HCT116 (cell line): ENCODE results near the gene ADAM10. TPM values are rescaled to one million over a fixed set of nuclear protein-coding genes. Genes with fewer than 3 reads are reported as not detected.

Experiments
- ATAC-seq: fragments of 200-7000 bp; cut with Tn5 transposase; 2 replicates; pipeline ENCODE4 v1.9.1; 2020; ENCODE audit warnings: mild to moderate bottlenecking, moderate library complexity
- BruUV-seq: library from RNA; stranded (reverse); fragments of 400-500 nt; replicated peaks from 2 replicates; lab custom pipeline; 2021; lab: Mats Ljungman, UMichigan
- CTCF ChIA-PET: fragments of 300-600 bp; sonication (Branson Sonifier 250); formaldehyde crosslinking; loops from one replicate; lab custom pipeline; 2021; ENCODE audit warnings: antibody characterized with exemption; lab: Charles Lee
- POLR2A ChIA-PET: fragments of 300-600, 350-600 bp; sonication (Branson Sonifier 250); formaldehyde crosslinking; loops from one replicate; lab custom pipeline; 2021; ENCODE audit warnings: antibody characterized with exemption; lab: Charles Lee
- RAD21 ChIA-PET, 2 experiments: fragments of 300-600 bp; sonication (Branson Sonifier 250); formaldehyde crosslinking; loops; one replicate each; lab custom pipeline; 2023; ENCODE audit warnings: low total read pairs in 2 of 2; ENCODE audit not compliant: uncharacterized antibody in 2 of 2, unreplicated experiment in 2 of 2, low non-redundant PET in 1 of 2; lab: Charles Lee
- DNase-seq: peaks from one replicate; pipeline ENCODE4 v3.0.0-alpha.2; 2010; ENCODE audit warnings: low read depth, low spot score
- H2AFZ ChIP-seq: fragments of 200-600 bp; shearing (Covaris generic), sonication (generic); 2 replicates; pipeline ENCODE4 v1.6.1; 2017; ENCODE audit warnings: low read depth, mixed run types, mixed read lengths, antibody characterized with exemption, low read length; ENCODE audit not compliant: poor library complexity, severe bottlenecking
- H3K27ac ChIP-seq: 2 replicates; pipeline ENCODE4 v1.5.1; 2012; ENCODE audit warnings: low read depth, low read length
- H3K27me3 ChIP-seq: fragments of 200-600 bp; sonication (generic); 2 replicates; pipeline ENCODE4 v1.6.1; 2016; ENCODE audit warnings: mixed run types, low read length, mixed read lengths; ENCODE audit not compliant: insufficient read depth
- H3K36me3 ChIP-seq, 2 experiments: fragments of 200-500 bp in 1 of 2; fragments of 200-600 bp in 1 of 2; sonication (Bioruptor generic) in 1 of 2; sonication (generic) in 1 of 2; 2 replicates each; pipeline versions ENCODE4 v1.5.1 to v1.6.1; 2014 to 2016; ENCODE audit warnings: low read length in 2 of 2, inconsistent platforms in 1 of 2, mixed read lengths in 1 of 2, mixed run types in 1 of 2; ENCODE audit not compliant: insufficient read depth in 2 of 2, control insufficient read depth in 1 of 2
- H3K4me1 ChIP-seq, 2 experiments: fragments of 200-600 bp in 1 of 2; sonication (generic) in 1 of 2; 2 replicates each; pipeline versions ENCODE4 v1.5.1 to v1.6.1; 2012 to 2017; ENCODE audit warnings: low read length in 2 of 2, inconsistent platforms in 1 of 2, mild to moderate bottlenecking in 1 of 2, mixed read lengths in 1 of 2, mixed run types in 1 of 2, moderate library complexity in 1 of 2; ENCODE audit not compliant: insufficient read depth in 2 of 2, control insufficient read depth in 1 of 2
- H3K4me2 ChIP-seq: fragments of 200-600 bp; sonication (generic); 2 replicates; pipeline ENCODE4 v1.6.1; 2017; ENCODE audit warnings: mixed run types, low read length, mixed read lengths
- H3K4me3 ChIP-seq, 2 experiments: fragments of 200-600 bp in 1 of 2; sonication (generic) in 1 of 2; replicated peaks in 1 of 2; 2 replicates each; pipeline ENCODE4 v1.5.1; 2011 to 2016; ENCODE audit warnings: low read length in 2 of 2, control low read depth in 1 of 2, low read depth in 1 of 2, mild to moderate bottlenecking in 1 of 2, mixed read lengths in 1 of 2, mixed run types in 1 of 2
- H3K79me2 ChIP-seq: fragments of 200-600 bp; sonication (generic); 2 replicates; pipeline ENCODE4 v1.6.1; 2017; ENCODE audit warnings: mild to moderate bottlenecking, mixed run types, low read length, moderate library complexity, mixed read lengths; ENCODE audit not compliant: insufficient read depth
- H3K9ac ChIP-seq: fragments of 200-600 bp; sonication (generic); 2 replicates; pipeline ENCODE4 v1.6.1; 2016; ENCODE audit warnings: low read length, mixed read lengths
- H3K9me2 ChIP-seq: fragments of 200-600 bp; sonication (generic), shearing (Covaris generic); 2 replicates; pipeline ENCODE4 v1.6.1; 2017; ENCODE audit warnings: mixed run types, mild to moderate bottlenecking, moderate library complexity; ENCODE audit not compliant: insufficient read depth
- H3K9me3 ChIP-seq, 2 experiments: fragments of 200-500 bp in 1 of 2; fragments of 200-600 bp in 1 of 2; sonication (Bioruptor generic) in 1 of 2; sonication (generic) in 1 of 2; 2 replicates each; pipeline ENCODE4 v1.6.1; 2014 to 2017; ENCODE audit warnings: low read length in 2 of 2, mixed read lengths in 2 of 2, inconsistent platforms in 1 of 2, low read depth in 1 of 2, mild to moderate bottlenecking in 1 of 2, mixed run types in 1 of 2, moderate library complexity in 1 of 2; ENCODE audit not compliant: control insufficient read depth in 1 of 2, insufficient read depth in 1 of 2
- H4K20me1 ChIP-seq: fragments of 200-600 bp; sonication (generic), shearing (Covaris generic); 2 replicates; pipeline ENCODE4 v1.6.1; 2017; ENCODE audit warnings: mixed run types, mild to moderate bottlenecking, moderate library complexity; ENCODE audit not compliant: insufficient read depth
- CBX3 ChIP-seq: IDR thresholded peaks from 2 replicates; pipeline ENCODE4 v1.6.1; 2012; ENCODE audit warnings: low read depth
- JUND ChIP-seq: IDR thresholded peaks from 2 replicates; pipeline ENCODE4 v1.6.1; 2012
- POLR2A ChIP-seq: IDR thresholded peaks from 2 replicates; pipeline ENCODE4 v1.7.0; 2011; ENCODE audit warnings: borderline replicate concordance; ENCODE audit not compliant: insufficient read depth, insufficient read length; ENCODE audit errors: extremely low read depth
- POLR2AphosphoS5 ChIP-seq: IDR thresholded peaks from 2 replicates; pipeline ENCODE4 v1.6.1; 2011; ENCODE audit warnings: mild to moderate bottlenecking, low read depth, low read length, moderate library complexity
- SIN3A ChIP-seq: IDR thresholded peaks from 2 replicates; pipeline ENCODE4 v1.6.1; 2012; ENCODE audit warnings: low read depth
- SP1 ChIP-seq: IDR thresholded peaks from 2 replicates; pipeline ENCODE4 v1.6.1; 2012; ENCODE audit warnings: low read depth
- TCF7L2 ChIP-seq: IDR thresholded peaks from 2 replicates; pipeline ENCODE4 v1.7.0; 2011; ENCODE audit warnings: borderline replicate concordance, inconsistent platforms; ENCODE audit not compliant: insufficient read depth, insufficient read length; ENCODE audit errors: extremely low read depth
- ZFX ChIP-seq: fragments of 450-650 bp; IDR thresholded peaks from 2 replicates; pipeline ENCODE4 v1.6.1; 2017
- ZNF274 ChIP-seq: fragments of 200-500 bp; sonication (Bioruptor generic); IDR thresholded peaks from 2 replicates; pipeline ENCODE4 v1.6.1; 2014; ENCODE audit warnings: mild to moderate bottlenecking, low read depth, low read length, inconsistent platforms
- intact Hi-C: fragments of 100-400 bp; cut with micrococcal nuclease; formaldehyde crosslinking; loops from 2 replicates; pipeline ENCODE4 v1.10.0; 2022
- total RNA-seq: library from RNA; stranded (reverse); gene quantifications from one replicate; pipeline ENCODE4 v1.2.1, GENCODE V29; 2021; ENCODE audit not compliant: unreplicated experiment
- TF ChIP-seq, protein P1 (sequence below): IDR thresholded peaks from 2 replicates; pipeline ENCODE4 v1.6.1; 2012; ENCODE audit warnings: low read depth
- TF ChIP-seq, protein P2 (sequence below): IDR thresholded peaks from 2 replicates; pipeline ENCODE4 v1.6.1; 2012
- TF ChIP-seq, protein P3 (sequence below), 3 experiments: fragments of 200-600 bp in 1 of 3; sonication (generic) in 1 of 3; IDR thresholded peaks in 2 of 3; conservative IDR thresholded peaks in 1 of 3; 2 replicates each; pipeline ENCODE4 v1.5.1; 2012 to 2017; ENCODE audit warnings: low read depth in 2 of 3, low read length in 2 of 3, antibody characterized with exemption in 1 of 3, borderline replicate concordance in 1 of 3, control low read depth in 1 of 3, mild to moderate bottlenecking in 1 of 3, mixed read lengths in 1 of 3, mixed run types in 1 of 3, moderate library complexity in 1 of 3; ENCODE audit not compliant: insufficient read depth in 1 of 3
- TF ChIP-seq, protein P4 (sequence below): IDR thresholded peaks from 2 replicates; pipeline ENCODE4 v1.6.1; 2012

Gene ADAM10
- total RNA-seq, 1 experiment from 2014 or later, result 158 TPM

DNA sequence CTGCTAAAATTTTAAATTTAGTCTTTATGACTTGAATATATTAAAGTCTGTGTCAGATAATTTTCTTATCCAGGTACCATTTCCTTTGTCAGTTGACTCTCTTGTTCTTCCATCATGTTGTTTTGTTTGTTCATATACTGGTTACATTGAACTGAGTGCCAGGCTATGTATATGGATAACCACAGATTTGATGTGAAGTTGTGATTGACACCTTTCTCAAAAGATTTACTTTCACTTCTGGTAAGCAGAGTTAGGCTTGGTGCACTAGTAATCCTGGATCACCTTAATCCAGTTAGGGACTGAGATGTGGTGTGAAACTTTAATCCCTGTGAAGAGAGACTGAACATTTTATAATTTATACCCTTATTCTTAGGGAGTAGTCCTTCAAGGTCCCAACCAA lies 99.4 kb downstream of the ADAM10 start:
- ATAC-seq (no peak), DNase-seq (no peak)
- TF ChIP-seq TCF7L2 (no peak), POLR2A (no peak), ZFX (no peak), SIN3A (no peak), JUND (no peak), POLR2AphosphoS5 (no peak), SP1 (no peak), CBX3 (no peak), ZNF274 (no peak)
- TF ChIP-seq, protein P1, sequence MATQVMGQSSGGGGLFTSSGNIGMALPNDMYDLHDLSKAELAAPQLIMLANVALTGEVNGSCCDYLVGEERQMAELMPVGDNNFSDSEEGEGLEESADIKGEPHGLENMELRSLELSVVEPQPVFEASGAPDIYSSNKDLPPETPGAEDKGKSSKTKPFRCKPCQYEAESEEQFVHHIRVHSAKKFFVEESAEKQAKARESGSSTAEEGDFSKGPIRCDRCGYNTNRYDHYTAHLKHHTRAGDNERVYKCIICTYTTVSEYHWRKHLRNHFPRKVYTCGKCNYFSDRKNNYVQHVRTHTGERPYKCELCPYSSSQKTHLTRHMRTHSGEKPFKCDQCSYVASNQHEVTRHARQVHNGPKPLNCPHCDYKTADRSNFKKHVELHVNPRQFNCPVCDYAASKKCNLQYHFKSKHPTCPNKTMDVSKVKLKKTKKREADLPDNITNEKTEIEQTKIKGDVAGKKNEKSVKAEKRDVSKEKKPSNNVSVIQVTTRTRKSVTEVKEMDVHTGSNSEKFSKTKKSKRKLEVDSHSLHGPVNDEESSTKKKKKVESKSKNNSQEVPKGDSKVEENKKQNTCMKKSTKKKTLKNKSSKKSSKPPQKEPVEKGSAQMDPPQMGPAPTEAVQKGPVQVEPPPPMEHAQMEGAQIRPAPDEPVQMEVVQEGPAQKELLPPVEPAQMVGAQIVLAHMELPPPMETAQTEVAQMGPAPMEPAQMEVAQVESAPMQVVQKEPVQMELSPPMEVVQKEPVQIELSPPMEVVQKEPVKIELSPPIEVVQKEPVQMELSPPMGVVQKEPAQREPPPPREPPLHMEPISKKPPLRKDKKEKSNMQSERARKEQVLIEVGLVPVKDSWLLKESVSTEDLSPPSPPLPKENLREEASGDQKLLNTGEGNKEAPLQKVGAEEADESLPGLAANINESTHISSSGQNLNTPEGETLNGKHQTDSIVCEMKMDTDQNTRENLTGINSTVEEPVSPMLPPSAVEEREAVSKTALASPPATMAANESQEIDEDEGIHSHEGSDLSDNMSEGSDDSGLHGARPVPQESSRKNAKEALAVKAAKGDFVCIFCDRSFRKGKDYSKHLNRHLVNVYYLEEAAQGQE, result no peak
- TF ChIP-seq, protein P2, sequence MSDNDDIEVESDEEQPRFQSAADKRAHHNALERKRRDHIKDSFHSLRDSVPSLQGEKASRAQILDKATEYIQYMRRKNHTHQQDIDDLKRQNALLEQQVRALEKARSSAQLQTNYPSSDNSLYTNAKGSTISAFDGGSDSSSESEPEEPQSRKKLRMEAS, result no peak
- TF ChIP-seq, protein P3, sequence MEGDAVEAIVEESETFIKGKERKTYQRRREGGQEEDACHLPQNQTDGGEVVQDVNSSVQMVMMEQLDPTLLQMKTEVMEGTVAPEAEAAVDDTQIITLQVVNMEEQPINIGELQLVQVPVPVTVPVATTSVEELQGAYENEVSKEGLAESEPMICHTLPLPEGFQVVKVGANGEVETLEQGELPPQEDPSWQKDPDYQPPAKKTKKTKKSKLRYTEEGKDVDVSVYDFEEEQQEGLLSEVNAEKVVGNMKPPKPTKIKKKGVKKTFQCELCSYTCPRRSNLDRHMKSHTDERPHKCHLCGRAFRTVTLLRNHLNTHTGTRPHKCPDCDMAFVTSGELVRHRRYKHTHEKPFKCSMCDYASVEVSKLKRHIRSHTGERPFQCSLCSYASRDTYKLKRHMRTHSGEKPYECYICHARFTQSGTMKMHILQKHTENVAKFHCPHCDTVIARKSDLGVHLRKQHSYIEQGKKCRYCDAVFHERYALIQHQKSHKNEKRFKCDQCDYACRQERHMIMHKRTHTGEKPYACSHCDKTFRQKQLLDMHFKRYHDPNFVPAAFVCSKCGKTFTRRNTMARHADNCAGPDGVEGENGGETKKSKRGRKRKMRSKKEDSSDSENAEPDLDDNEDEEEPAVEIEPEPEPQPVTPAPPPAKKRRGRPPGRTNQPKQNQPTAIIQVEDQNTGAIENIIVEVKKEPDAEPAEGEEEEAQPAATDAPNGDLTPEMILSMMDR (IDR thresholded peaks at IDR 0.05 in 2 of 3, conservative IDR thresholded peaks at IDR 0.05 in 1 of 3; ENCODE audit: borderline replicate concordance in 1 of 3, insufficient read depth in 1 of 3, low read depth in 2 of 3, low read length in 2 of 3), result no peak
- TF ChIP-seq, protein P4, sequence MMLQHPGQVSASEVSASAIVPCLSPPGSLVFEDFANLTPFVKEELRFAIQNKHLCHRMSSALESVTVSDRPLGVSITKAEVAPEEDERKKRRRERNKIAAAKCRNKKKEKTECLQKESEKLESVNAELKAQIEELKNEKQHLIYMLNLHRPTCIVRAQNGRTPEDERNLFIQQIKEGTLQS, result no peak
- no peaks in the 10 kb centered on the region for H3K27me3 ChIP-seq
- intact Hi-C loops, result no loop called here
- CTCF ChIA-PET, result no interaction called here
- POLR2A ChIA-PET, result no interaction called here
- no peak overlapping the region for H3K4me3 ChIP-seq
- no peaks in the 10 kb centered on the region; a peak in 1 of 4 replicates for H3K36me3 ChIP-seq
- H2AFZ ChIP-seq, result no peak overlapping the region
- BruUV-seq, result no TSS peak
- RAD21 ChIA-PET, result no interaction called here
- H3K79me2 ChIP-seq, result no peaks in the 10 kb centered on the region
- no peaks in the 10 kb centered on the region for H3K4me1 ChIP-seq
- no peak overlapping the region for H3K27ac ChIP-seq
- H3K9ac ChIP-seq, result no peak overlapping the region
- no peak overlapping the region for H3K4me2 ChIP-seq
- H4K20me1 ChIP-seq, result no peaks in the 10 kb centered on the region
- H3K9me2 ChIP-seq, result no peaks in the 10 kb centered on the region
- H3K9me3 ChIP-seq, result no peaks in the 10 kb centered on the region
